ENCODE measurements around the gene RTN1.

DNA sequence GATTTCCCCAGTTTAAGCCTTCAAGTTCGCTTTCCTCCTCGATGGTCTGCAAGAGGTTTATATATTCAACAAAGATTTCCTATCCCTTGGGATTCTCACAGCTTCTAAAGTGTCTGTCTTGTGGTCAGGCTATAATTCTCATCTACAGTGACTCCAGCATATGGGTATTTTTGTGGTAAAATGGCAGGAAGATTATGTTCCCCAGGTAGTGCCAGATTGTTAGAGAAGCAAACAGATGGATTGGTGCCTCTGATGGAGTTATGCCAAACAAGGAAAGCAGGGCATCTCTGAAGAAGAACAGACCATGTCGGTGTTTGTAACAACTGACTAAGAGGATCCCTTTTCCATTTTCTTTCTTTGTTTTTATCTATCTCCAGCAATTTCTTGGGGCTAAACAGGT, 288.4 kb downstream of the RTN1 start:
- TF ChIP-seq, protein P1, sequence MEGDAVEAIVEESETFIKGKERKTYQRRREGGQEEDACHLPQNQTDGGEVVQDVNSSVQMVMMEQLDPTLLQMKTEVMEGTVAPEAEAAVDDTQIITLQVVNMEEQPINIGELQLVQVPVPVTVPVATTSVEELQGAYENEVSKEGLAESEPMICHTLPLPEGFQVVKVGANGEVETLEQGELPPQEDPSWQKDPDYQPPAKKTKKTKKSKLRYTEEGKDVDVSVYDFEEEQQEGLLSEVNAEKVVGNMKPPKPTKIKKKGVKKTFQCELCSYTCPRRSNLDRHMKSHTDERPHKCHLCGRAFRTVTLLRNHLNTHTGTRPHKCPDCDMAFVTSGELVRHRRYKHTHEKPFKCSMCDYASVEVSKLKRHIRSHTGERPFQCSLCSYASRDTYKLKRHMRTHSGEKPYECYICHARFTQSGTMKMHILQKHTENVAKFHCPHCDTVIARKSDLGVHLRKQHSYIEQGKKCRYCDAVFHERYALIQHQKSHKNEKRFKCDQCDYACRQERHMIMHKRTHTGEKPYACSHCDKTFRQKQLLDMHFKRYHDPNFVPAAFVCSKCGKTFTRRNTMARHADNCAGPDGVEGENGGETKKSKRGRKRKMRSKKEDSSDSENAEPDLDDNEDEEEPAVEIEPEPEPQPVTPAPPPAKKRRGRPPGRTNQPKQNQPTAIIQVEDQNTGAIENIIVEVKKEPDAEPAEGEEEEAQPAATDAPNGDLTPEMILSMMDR (IDR thresholded peaks at IDR 0.05), result no peak
- no peak for TF ChIP-seq EP300 (IDR thresholded peaks at IDR 0.05)

Measured in sigmoid colon (tissue), 4 donors.